ENCODE results near the gene FOXRED2. TPM values are rescaled to one million over a fixed set of nuclear protein-coding genes. Genes with fewer than 3 reads are reported as not detected.

Gene FOXRED2
- total RNA-seq, 4 donors from 2014 or later = 9.1 to 18.5 (median 14.6) TPM

DNA sequence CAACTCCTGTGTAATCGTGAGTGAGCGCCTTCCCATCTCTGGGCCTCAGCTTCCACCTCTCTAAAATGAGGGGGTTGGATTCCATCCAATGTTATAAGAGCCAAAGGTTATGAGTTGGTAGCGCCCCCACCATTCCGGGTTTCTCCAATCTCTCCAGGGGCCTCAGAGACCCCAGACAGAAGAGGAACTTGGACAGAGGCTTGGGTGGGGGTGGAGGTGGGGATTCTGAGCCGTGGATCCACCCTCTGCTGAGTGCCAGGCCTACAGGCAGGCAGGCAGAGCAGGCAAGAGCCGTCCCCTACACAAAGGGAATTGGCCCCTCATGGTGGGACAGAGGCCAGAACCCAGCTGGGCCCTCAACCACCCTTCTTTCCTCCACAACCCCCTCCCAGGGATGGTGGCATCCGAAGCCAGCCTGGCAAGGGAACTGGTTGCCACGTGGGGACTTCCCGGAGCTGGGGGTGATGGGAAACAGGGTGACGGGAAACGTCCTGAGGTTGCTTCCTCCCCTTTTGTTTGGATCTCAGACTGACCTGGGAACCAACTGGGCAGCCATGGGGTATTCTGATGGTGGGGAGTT, 57.2 kb downstream of the FOXRED2 start:
- intact Hi-C loops (cut with DNase I; ENCODE audit: low total_unique reads) = no loop called here

DNA sequence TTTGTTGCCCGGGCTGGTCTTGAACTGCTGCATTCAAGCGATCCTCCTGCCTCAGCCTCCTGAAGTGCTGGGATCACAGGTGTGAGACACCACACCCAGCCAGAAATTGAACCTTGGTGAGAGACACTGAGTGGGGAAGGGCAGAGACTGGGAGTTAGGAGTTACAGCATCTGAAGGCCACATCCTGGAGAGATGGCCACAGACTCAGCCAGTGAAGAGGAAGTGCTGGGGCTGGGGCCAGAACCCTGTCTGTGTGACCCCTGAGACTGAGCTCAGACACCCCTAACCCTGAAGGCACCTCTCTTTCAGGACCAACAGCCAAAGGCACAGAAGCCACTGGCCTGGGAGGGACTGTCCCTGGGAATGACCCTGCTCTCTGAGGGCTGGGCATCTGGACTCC, 59.2 kb downstream of the FOXRED2 start:
- TF ChIP-seq, protein P1, sequence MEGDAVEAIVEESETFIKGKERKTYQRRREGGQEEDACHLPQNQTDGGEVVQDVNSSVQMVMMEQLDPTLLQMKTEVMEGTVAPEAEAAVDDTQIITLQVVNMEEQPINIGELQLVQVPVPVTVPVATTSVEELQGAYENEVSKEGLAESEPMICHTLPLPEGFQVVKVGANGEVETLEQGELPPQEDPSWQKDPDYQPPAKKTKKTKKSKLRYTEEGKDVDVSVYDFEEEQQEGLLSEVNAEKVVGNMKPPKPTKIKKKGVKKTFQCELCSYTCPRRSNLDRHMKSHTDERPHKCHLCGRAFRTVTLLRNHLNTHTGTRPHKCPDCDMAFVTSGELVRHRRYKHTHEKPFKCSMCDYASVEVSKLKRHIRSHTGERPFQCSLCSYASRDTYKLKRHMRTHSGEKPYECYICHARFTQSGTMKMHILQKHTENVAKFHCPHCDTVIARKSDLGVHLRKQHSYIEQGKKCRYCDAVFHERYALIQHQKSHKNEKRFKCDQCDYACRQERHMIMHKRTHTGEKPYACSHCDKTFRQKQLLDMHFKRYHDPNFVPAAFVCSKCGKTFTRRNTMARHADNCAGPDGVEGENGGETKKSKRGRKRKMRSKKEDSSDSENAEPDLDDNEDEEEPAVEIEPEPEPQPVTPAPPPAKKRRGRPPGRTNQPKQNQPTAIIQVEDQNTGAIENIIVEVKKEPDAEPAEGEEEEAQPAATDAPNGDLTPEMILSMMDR (IDR thresholded peaks at IDR 0.05) = no peak
- no peak for TF ChIP-seq POLR2A (IDR thresholded peaks at IDR 0.05)
- 94 to 97% methylated on average over 2 of the region's 2 CpGs for WGBS, 2 donors
- DNase-seq (ENCODE audit: low spot score in 2 of 2) = no peak
- no peak overlapping the region for H3K4me3 ChIP-seq (ENCODE audit: low read depth, poor library complexity, severe bottlenecking)
- intact Hi-C loops (cut with DNase I; ENCODE audit: low total_unique reads) = no loop called here

More for the DNA sequence above, 57.2 kb downstream of the FOXRED2 start:
- H3K4me3 ChIP-seq (ENCODE audit: low read depth, poor library complexity, severe bottlenecking) = no peak overlapping the region
- WGBS, 2 donors = 55 to 78% methylated on average over 10 to 11 of the region's 11 CpGs
- no peak for TF ChIP-seq POLR2A (IDR thresholded peaks at IDR 0.05)
- TF ChIP-seq, protein P1 (IDR thresholded peaks at IDR 0.05) = no peak
- DNase-seq (ENCODE audit: low spot score in 2 of 2) = no peak

DNA sequence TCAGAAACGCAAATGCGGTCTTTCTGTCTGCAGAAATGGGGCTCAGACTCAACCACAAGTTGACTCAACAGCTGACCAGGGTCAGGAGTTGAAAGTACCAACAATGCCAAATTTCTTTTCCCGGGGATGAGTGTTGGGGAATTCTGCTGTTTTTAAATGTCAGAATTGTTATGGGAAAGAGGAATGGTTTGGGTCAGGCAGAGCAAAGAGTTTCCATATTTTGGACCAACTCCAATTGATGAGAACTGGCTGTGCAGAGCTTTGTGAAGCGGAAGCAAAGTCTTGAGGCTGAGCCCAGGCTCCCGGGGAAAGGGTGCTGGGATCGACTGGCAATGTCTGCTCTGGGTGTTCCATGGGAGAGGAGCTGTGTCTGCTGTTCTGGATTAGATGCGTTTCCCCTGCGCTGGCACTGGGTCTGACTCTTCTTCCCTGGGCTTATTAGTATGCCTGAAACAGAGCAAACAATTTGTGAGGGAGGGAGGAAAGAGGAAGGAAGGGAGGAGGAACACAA, 61.6 kb downstream of the FOXRED2 start:
- no peak overlapping the region for H3K4me3 ChIP-seq (ENCODE audit: low read depth, poor library complexity, severe bottlenecking)
- intact Hi-C loops (cut with DNase I; ENCODE audit: low total_unique reads) = no loop called here
- TF ChIP-seq POLR2A (IDR thresholded peaks at IDR 0.05) = no peak
- TF ChIP-seq, protein P1 (IDR thresholded peaks at IDR 0.05) = no peak
- WGBS, 2 donors = 44 to 51% methylated on average over 8 of the region's 8 CpGs
- DNase-seq (ENCODE audit: low spot score in 2 of 2) = no peak

DNA sequence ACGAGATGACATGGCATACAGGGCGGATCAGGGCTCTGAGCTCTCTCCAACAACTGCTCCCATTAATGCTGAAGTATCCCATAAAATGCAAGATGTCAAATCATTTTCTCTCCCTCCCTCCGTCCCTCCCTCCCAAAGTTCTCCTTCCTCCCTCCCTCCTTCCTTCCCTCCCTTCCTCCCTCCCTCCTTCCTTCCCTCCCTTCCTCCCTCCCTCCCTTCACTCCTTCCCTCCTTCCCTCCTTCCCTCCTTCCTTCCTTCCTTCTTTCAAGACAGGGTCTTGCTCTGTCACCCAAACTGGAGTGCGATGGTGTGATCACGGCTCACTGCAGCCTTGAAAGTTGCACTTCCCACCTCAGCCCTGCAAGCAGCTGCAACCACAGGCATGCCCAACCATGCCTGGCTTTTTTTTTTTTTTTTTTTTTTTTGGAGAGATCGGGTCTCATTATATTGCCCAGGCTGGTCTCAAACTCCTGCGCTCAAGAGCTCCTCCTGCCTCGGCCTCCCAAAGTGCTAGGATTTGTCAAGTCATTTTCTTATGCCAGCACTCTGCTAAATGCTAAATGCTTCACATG, 63.6 kb downstream of the FOXRED2 start:
- 44 to 61% methylated on average over 8 of the region's 8 CpGs for WGBS, 2 donors
- intact Hi-C loops (cut with DNase I; ENCODE audit: low total_unique reads) = no loop called here
- TF ChIP-seq, protein P1 (IDR thresholded peaks at IDR 0.05) = no peak
- TF ChIP-seq POLR2A (IDR thresholded peaks at IDR 0.05) = no peak
- DNase-seq (ENCODE audit: low spot score in 2 of 2) = no peak
- no peak overlapping the region for H3K4me3 ChIP-seq (ENCODE audit: low read depth, poor library complexity, severe bottlenecking)

DNA sequence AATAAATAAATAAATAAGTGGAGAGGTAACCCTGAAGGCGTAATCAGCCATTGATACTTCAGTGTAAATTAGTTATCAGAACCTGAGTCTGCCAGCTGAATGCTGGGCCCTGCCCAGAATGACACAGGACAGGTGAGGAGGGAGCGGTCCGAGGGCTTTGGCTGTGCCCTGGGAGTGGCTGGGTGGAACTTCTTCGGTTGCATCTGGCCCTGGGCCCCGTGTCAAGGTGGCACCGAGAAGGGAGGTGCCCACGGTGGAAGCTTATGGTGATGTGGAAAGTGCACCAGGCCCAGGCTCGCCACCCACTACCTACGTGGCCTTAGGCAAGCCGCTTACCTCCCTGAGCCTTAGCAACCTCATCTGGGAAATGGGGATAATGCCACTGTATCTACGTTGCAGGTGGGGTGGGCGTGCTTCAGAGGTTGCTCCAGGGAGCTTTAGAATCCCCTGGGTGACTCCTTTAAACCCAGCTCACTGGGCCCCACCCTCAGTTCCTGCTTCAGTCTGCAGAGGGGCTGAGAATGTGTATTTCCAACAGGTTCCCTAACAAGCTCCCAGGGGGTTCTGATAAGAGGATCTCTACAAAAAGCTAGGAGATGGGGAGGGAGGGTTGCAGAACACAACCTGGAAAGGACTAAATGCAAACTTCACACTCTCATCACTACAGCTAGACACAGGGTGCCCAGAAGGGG, 64.2 kb downstream of the FOXRED2 start:
- no peak for TF ChIP-seq POLR2A (IDR thresholded peaks at IDR 0.05)
- TF ChIP-seq, protein P1 (IDR thresholded peaks at IDR 0.05) = no peak
- DNase-seq (ENCODE audit: low spot score in 2 of 2) = no peak
- intact Hi-C loops (cut with DNase I; ENCODE audit: low total_unique reads) = no loop called here
- H3K4me3 ChIP-seq (ENCODE audit: low read depth, poor library complexity, severe bottlenecking) = no peak overlapping the region
- WGBS, 2 donors = 65 to 78% methylated on average over 12 of the region's 12 CpGs
